Thoracic aorta (tissue), 2 donors: ENCODE results near the gene TCEA3. TPM values are rescaled to one million over a fixed set of nuclear protein-coding genes. Genes with fewer than 3 reads are reported as not detected.

Experiments
- ATAC-seq: fragments of 150-250 bp; one replicate; pipeline ENCODE4 v1.8.0; 2017; ENCODE audit warnings: low read depth; ENCODE audit not compliant: insufficient number of reproducible peaks, low FRiP score
- DNase-seq: peaks from one replicate; pipeline ENCODE4 v3.0.0-alpha.2; 2020; ENCODE audit warnings: low spot score
- H3K27ac ChIP-seq, 2 donors: fragments of 200-600 bp; sonication (generic); 1 replicate in 1 of 2; 2 replicates in 1 of 2; pipeline ENCODE4 v1.5.1; 2016; ENCODE audit warnings: mild to moderate bottlenecking in 2 of 2, moderate library complexity in 2 of 2
- H3K27me3 ChIP-seq: fragments of 200-600 bp; sonication (generic); replicated peaks from 2 replicates; pipeline ENCODE4 v1.6.0; 2016; ENCODE audit warnings: mild to moderate bottlenecking; ENCODE audit not compliant: insufficient read depth
- H3K36me3 ChIP-seq: fragments of 200-600 bp; sonication (generic); one replicate; pipeline ENCODE4 v1.5.1; 2016
- H3K4me1 ChIP-seq, 2 donors: fragments of 200-600 bp; sonication (generic); 1 replicate in 1 of 2; 2 replicates in 1 of 2; pipeline versions ENCODE4 v1.5.1 to v1.6.0; 2016; ENCODE audit warnings: low read depth in 2 of 2, mild to moderate bottlenecking in 1 of 2; ENCODE audit not compliant: control insufficient read depth in 1 of 2
- H3K4me3 ChIP-seq: fragments of 200-600 bp; sonication (generic); 2 replicates; pipeline ENCODE4 v1.5.1; 2016; ENCODE audit warnings: mild to moderate bottlenecking
- H3K9me3 ChIP-seq: fragments of 200-600 bp; sonication (generic); 2 replicates; pipeline ENCODE4 v1.5.1; 2016
- CTCF ChIP-seq: fragments of 200-600 bp; sonication (generic); IDR thresholded peaks from one replicate; pipeline ENCODE4 v1.5.1; 2019; ENCODE audit warnings: antibody characterized with exemption
- total RNA-seq, 2 donors: library from RNA; depleted of rRNA; stranded (reverse); fragments of >200 nt; gene quantifications; one replicate each; pipeline versions ENCODE4 v1.1.0 to v1.2.3, GENCODE V29; 2016

TCEA3 gene
- total RNA-seq, 2 donors from 2014 or later = 22.2 to 39.5 TPM

GRCh38 chr1:23461050-23461449, 36.5 kb upstream of the TCEA3 start:
- no peak for TF ChIP-seq CTCF
- DNase-seq = no peak
- Histone ChIP-seq H3K27me3 (no peaks in the 10 kb centered on the region), H3K4me3 (no peak overlapping the region), H3K36me3 (no peaks in the 10 kb centered on the region), H3K9me3 (no peaks in the 10 kb centered on the region), H3K4me1 (no peaks in the 10 kb centered on the region), H3K27ac (no peak overlapping the region)
- ATAC-seq = no peak

GRCh38 chr1:23460519-23460918, 36.0 kb upstream of the TCEA3 start:
- no peak for TF ChIP-seq CTCF
- H3K27me3 ChIP-seq = no peaks in the 10 kb centered on the region
- H3K27ac ChIP-seq = no peak overlapping the region
- H3K4me3 ChIP-seq = no peak overlapping the region
- no peaks in the 10 kb centered on the region for H3K36me3 ChIP-seq
- no peaks in the 10 kb centered on the region for H3K4me1 ChIP-seq
- no peaks in the 10 kb centered on the region for H3K9me3 ChIP-seq
- DNase-seq (no peak), ATAC-seq (no peak)

GRCh38 chr1:23459338-23459757, 34.8 kb upstream of the TCEA3 start:
- no peaks in the 10 kb centered on the region for H3K36me3 ChIP-seq
- no peak overlapping the region for H3K4me3 ChIP-seq
- H3K27me3 ChIP-seq = no peaks in the 10 kb centered on the region
- no peak for TF ChIP-seq CTCF
- ATAC-seq (no peak), DNase-seq (no peak)
- no peak overlapping the region for H3K27ac ChIP-seq
- no peaks in the 10 kb centered on the region for H3K9me3 ChIP-seq
- H3K4me1 ChIP-seq = no peaks in the 10 kb centered on the region

- Histone ChIP-seq H3K4me3 (no peak overlapping the region), H3K27ac (no peak overlapping the region)
- ATAC-seq = no peak
Measured at GRCh38 chr1:23456226-23456625, 31.7 kb upstream of the TCEA3 start.

GRCh38 chr1:23453455-23454000, 29.0 kb upstream of the TCEA3 start:
- no peak for TF ChIP-seq CTCF
- DNase-seq = no peak
- peaks cover 0 to 10% of the 10 kb centered on the region in 2 donors for H3K4me1 ChIP-seq
- no peak overlapping the region for H3K4me3 ChIP-seq
- H3K9me3 ChIP-seq = no peaks in the 10 kb centered on the region
- H3K27me3 ChIP-seq = no peaks in the 10 kb centered on the region
- H3K27ac ChIP-seq = no peak overlapping the region
- no peaks in the 10 kb centered on the region for H3K36me3 ChIP-seq
- no peak for ATAC-seq

More at GRCh38 chr1:23456226-23456625, 31.7 kb upstream of the TCEA3 start:
- no peak for DNase-seq
- no peak for TF ChIP-seq CTCF
- Histone ChIP-seq H3K27me3 (no peaks in the 10 kb centered on the region), H3K9me3 (no peaks in the 10 kb centered on the region), H3K36me3 (no peaks in the 10 kb centered on the region), H3K4me1 (peaks cover 0 to 10% of the 10 kb centered on the region in 2 donors)
